Mesendoderm (in vitro differentiated cells): ENCODE results near the gene LILRB1.
"Not testable (repeated sequence)": the region's sequence is repeated elsewhere in the genome, so short reads cannot be mapped to it uniquely, and the experiment has no call there.

Experiments
- DNase-seq: peaks from one replicate; pipeline ENCODE4 v3.0.0; 2013
- H2AK5ac ChIP-seq: 2 replicates; pipeline ENCODE4 v1.6.1; 2013; ENCODE audit warnings: low read length, inconsistent platforms
- H2BK120ac ChIP-seq: 2 replicates; pipeline ENCODE4 v1.6.1; 2013; ENCODE audit warnings: low read depth, mild to moderate bottlenecking, low read length, moderate library complexity, mixed read lengths
- H2BK15ac ChIP-seq: replicated peaks from 2 replicates; pipeline ENCODE4 v1.6.1; 2013; ENCODE audit warnings: low read depth, mild to moderate bottlenecking, moderate library complexity
- H2BK5ac ChIP-seq: 2 replicates; pipeline ENCODE4 v1.6.1; 2013; ENCODE audit warnings: low read length, inconsistent platforms
- H3K18ac ChIP-seq: 2 replicates; pipeline ENCODE4 v1.6.1; 2013; ENCODE audit warnings: mild to moderate bottlenecking, low read length, mixed read lengths
- H3K23ac ChIP-seq: one replicate; pipeline ENCODE4 v1.6.1; 2013; ENCODE audit warnings: low read length
- H3K27ac ChIP-seq: 2 replicates; pipeline ENCODE4 v1.5.1; 2013; ENCODE audit warnings: low read depth, mild to moderate bottlenecking, inconsistent platforms, low read length, moderate library complexity
- H3K27me3 ChIP-seq: 2 replicates; pipeline ENCODE4 v1.6.1; 2013; ENCODE audit warnings: low read length, control low read depth, mild to moderate bottlenecking, inconsistent platforms; ENCODE audit not compliant: insufficient read depth, poor library complexity
- H3K36me3 ChIP-seq: 2 replicates; pipeline ENCODE4 v1.6.1; 2013; ENCODE audit warnings: low read length, inconsistent platforms; ENCODE audit not compliant: control insufficient read depth, insufficient read depth
- H3K4ac ChIP-seq: one replicate; pipeline ENCODE4 v1.6.1; 2013; ENCODE audit warnings: low read depth, mild to moderate bottlenecking, low read length, moderate library complexity
- H3K4me1 ChIP-seq: 2 replicates; pipeline ENCODE4 v1.6.1; 2013; ENCODE audit warnings: low read depth, low read length, inconsistent platforms; ENCODE audit not compliant: control insufficient read depth
- H3K4me2 ChIP-seq: 2 replicates; pipeline ENCODE4 v1.6.1; 2013; ENCODE audit warnings: low read length
- H3K4me3 ChIP-seq: 2 replicates; pipeline ENCODE4 v1.5.1; 2013; ENCODE audit warnings: mild to moderate bottlenecking, low read length
- H3K56ac ChIP-seq: one replicate; pipeline ENCODE4 v1.6.1; 2013; ENCODE audit warnings: low read length
- H3K79me1 ChIP-seq: 2 replicates; pipeline ENCODE4 v1.6.1; 2013; ENCODE audit warnings: low read length, inconsistent platforms
- H3K79me2 ChIP-seq: 2 replicates; pipeline ENCODE4 v1.6.1; 2013; ENCODE audit warnings: mild to moderate bottlenecking, low read length; ENCODE audit not compliant: control insufficient read depth, insufficient read depth
- H3K9ac ChIP-seq: 2 replicates; pipeline ENCODE4 v1.6.1; 2013; ENCODE audit warnings: low read length, inconsistent platforms
- H4K5ac ChIP-seq: one replicate; pipeline ENCODE4 v1.6.1; 2013; ENCODE audit warnings: low read length
- H4K8ac ChIP-seq: one replicate; pipeline ENCODE4 v1.6.1; 2013; ENCODE audit warnings: low read depth, mild to moderate bottlenecking, control low read depth, low read length, moderate library complexity
- WGBS: extraction: QIAGEN DNeasy Blood & Tissue Kit; methylation state at CpG from one replicate; pipeline ENCODE4 v1.1.7; 2013; ENCODE audit warnings: low lambda C conversion rate, missing lambda C conversion rate; ENCODE audit not compliant: insufficient coverage; ENCODE audit errors: extremely low coverage; 5-methylcytosine and 5-hydroxymethylcytosine counted together

The LILRB1 gene

DNA sequence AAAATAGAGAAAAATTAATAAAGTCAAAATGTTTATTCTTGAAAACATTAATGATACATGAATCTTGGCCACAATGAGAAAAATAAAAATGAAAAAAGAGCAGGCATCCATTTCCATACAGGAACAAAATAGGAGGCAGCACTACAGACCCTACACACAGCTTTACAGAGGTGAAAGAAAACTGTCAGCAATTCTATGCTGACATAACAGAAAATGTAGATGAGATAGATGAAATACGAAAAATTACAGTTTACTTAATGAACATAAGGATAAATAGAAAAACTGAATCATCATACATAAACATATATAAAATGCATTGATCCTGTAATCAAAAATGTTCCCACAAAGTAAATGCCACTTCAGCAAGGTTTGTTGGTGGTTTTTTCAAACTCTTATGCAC, 38.1 kb downstream of the LILRB1 start:
- H3K9ac ChIP-seq: no peak overlapping the region
- no peak overlapping the region for H3K4ac ChIP-seq
- no peak overlapping the region for H2BK15ac ChIP-seq
- no peak overlapping the region for H3K56ac ChIP-seq
- no peak overlapping the region for H3K23ac ChIP-seq
- no peak overlapping the region for H4K5ac ChIP-seq
- no peaks in the 10 kb centered on the region for H3K79me2 ChIP-seq
- no peak overlapping the region for H4K8ac ChIP-seq
- no peak overlapping the region for H3K27ac ChIP-seq
- H3K36me3 ChIP-seq: no peaks in the 10 kb centered on the region
- no peak overlapping the region for H2BK120ac ChIP-seq
- no CpG with 5 or more reads among the region's 1 CpG for WGBS
- H3K79me1 ChIP-seq: no peaks in the 10 kb centered on the region
- H3K4me3 ChIP-seq: no peak overlapping the region
- H3K4me1 ChIP-seq: no peaks in the 10 kb centered on the region
- H2AK5ac ChIP-seq: no peak overlapping the region
- no peak overlapping the region for H3K4me2 ChIP-seq
- no peak overlapping the region for H3K18ac ChIP-seq
- no peak overlapping the region for H2BK5ac ChIP-seq
- no peak for DNase-seq
- H3K27me3 ChIP-seq: no peaks in the 10 kb centered on the region

DNA sequence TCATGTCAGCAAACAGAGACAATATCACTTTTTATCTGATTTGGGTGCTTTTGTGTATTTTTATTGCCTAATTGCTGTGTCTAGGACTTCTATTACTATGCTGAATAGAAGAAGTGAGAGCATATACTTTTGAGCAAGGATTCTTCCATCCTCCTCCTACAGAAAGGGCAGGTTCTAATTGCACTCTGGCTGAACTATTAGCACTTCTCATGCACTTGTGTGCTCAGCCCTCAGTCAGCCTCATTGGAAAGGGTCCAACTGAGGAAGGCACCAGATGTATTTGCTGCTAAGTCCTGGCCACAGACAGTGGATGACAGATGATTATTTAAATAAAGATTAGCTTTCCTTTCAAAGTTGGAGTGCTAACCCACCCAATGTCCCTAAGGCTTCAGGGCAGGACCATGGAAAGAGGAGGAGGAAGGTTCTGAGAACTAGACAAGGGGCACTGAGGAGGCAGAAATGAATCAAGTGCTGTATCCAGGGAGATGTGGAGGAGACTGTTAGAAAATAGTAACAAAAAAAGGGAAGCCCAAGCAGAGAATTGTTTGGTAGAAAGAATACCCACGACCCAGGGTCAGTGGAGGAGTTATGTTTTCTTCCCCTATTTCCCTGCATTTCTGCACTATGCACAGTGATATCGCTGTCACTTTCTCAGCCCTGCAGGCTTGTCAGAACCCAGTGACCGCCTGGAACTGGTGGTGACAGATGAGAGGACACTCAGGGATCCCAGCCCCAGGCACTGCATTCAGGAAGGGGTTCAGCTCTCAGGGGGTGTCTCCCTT, 40.5 kb downstream of the LILRB1 start:
- no peak overlapping the region for H3K56ac ChIP-seq
- H2BK15ac ChIP-seq: no peak overlapping the region
- no peaks in the 10 kb centered on the region for H3K79me1 ChIP-seq
- no peak overlapping the region for H2BK120ac ChIP-seq
- no peaks in the 10 kb centered on the region for H3K27me3 ChIP-seq
- H3K4me2 ChIP-seq: no peak overlapping the region
- no peak overlapping the region for H4K5ac ChIP-seq
- H3K4me1 ChIP-seq: no peaks in the 10 kb centered on the region
- H2BK5ac ChIP-seq: no peak overlapping the region
- no peak overlapping the region for H3K27ac ChIP-seq
- WGBS: no CpG with 5 or more reads among the region's 3 CpGs
- no peak overlapping the region for H2AK5ac ChIP-seq
- H3K4me3 ChIP-seq: no peak overlapping the region
- H3K36me3 ChIP-seq: no peaks in the 10 kb centered on the region
- H3K9ac ChIP-seq: no peak overlapping the region
- no peak overlapping the region for H3K18ac ChIP-seq
- no peak overlapping the region for H3K23ac ChIP-seq
- no peak for DNase-seq
- H4K8ac ChIP-seq: no peak overlapping the region
- H3K79me2 ChIP-seq: no peaks in the 10 kb centered on the region
- no peak overlapping the region for H3K4ac ChIP-seq

- H3K9ac ChIP-seq: no peak overlapping the region
Measured at GRCh38 chr19:54673222-54673621, 42.9 kb downstream of the LILRB1 start.

DNA sequence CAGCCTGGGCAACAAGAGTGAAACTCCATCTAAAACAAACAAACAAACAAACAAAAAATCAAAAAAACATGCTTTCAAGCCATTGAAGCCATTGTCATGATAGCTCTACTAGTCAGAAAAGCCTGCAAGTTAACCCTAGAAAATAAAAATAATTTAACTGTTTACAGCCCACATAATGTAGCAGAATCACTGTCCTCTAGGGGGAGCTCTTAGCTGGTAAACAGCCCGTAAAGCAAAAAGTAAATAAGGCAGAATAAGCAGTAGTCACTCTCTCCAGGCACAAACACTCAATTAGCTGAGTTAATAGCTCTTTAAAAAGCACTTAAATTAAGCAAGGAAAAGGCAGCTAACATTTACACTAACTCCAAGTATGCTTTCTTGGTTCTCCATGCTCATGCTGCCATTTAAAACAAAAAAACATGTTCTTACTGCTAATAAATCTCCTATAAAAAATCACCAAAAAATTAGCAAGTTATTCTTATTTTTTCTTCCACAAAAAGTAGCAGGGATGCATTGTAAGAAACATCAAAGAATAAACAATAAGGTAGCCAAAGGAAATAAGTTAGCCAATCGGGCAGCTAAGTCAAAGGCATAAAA, 43.8 kb downstream of the LILRB1 start:
- H4K8ac ChIP-seq: no peak overlapping the region
- H3K56ac ChIP-seq: no peak overlapping the region
- H3K4me1 ChIP-seq: no peaks in the 10 kb centered on the region
- H3K9ac ChIP-seq: no peak overlapping the region
- no peak overlapping the region for H3K23ac ChIP-seq
- H2AK5ac ChIP-seq: no peak overlapping the region
- no peak overlapping the region for H2BK15ac ChIP-seq
- no peak overlapping the region for H3K27ac ChIP-seq
- no peaks in the 10 kb centered on the region for H3K36me3 ChIP-seq
- H3K4ac ChIP-seq: no peak overlapping the region
- H3K4me2 ChIP-seq: no peak overlapping the region
- no peak overlapping the region for H2BK120ac ChIP-seq
- no peaks in the 10 kb centered on the region for H3K27me3 ChIP-seq
- no peak overlapping the region for H3K4me3 ChIP-seq
- peak; percentile 31 for DNase-seq
- no peaks in the 10 kb centered on the region for H3K79me2 ChIP-seq
- WGBS: no CpG with 5 or more reads among the region's 2 CpGs
- H4K5ac ChIP-seq: no peak overlapping the region
- H2BK5ac ChIP-seq: no peak overlapping the region
- H3K18ac ChIP-seq: no peak overlapping the region
- H3K79me1 ChIP-seq: no peaks in the 10 kb centered on the region

More at GRCh38 chr19:54673222-54673621, 42.9 kb downstream of the LILRB1 start:
- H3K56ac ChIP-seq: no peak overlapping the region
- no peak overlapping the region for H3K23ac ChIP-seq
- no peaks in the 10 kb centered on the region for H3K36me3 ChIP-seq
- H3K18ac ChIP-seq: no peak overlapping the region
- no peak overlapping the region for H4K8ac ChIP-seq
- no peaks in the 10 kb centered on the region for H3K79me2 ChIP-seq
- H2AK5ac ChIP-seq: no peak overlapping the region
- DNase-seq: no peak
- no peaks in the 10 kb centered on the region for H3K79me1 ChIP-seq
- no peak overlapping the region for H3K4me3 ChIP-seq
- WGBS: no CpG with 5 or more reads among the region's 1 CpG
- no peak overlapping the region for H3K4me2 ChIP-seq
- H2BK5ac ChIP-seq: no peak overlapping the region
- H3K4ac ChIP-seq: no peak overlapping the region
- no peaks in the 10 kb centered on the region for H3K27me3 ChIP-seq
- no peak overlapping the region for H4K5ac ChIP-seq
- H3K27ac ChIP-seq: no peak overlapping the region
- H3K4me1 ChIP-seq: no peaks in the 10 kb centered on the region
- no peak overlapping the region for H2BK15ac ChIP-seq
- H2BK120ac ChIP-seq: no peak overlapping the region

- H3K56ac ChIP-seq, H2BK15ac ChIP-seq, H4K5ac ChIP-seq, H3K23ac ChIP-seq, H2BK5ac ChIP-seq, H3K4me1 ChIP-seq, H3K4ac ChIP-seq, H3K18ac ChIP-seq, H3K9ac ChIP-seq, H4K8ac ChIP-seq, H2AK5ac ChIP-seq, H2BK120ac ChIP-seq, H3K79me1 ChIP-seq, H3K4me2 ChIP-seq, H3K36me3 ChIP-seq, H3K27me3 ChIP-seq, H3K27ac ChIP-seq, H3K79me2 ChIP-seq, H3K4me3 ChIP-seq: not testable (repeated sequence)
- DNase-seq: peak; percentile 42
- WGBS: no CpG with 5 or more reads among the region's 10 CpGs
Measured at GRCh38 chr19:54676210-54676834, 46.0 kb downstream of the LILRB1 start.
